Measurements from ENCODE around the gene EPN1.

DNA sequence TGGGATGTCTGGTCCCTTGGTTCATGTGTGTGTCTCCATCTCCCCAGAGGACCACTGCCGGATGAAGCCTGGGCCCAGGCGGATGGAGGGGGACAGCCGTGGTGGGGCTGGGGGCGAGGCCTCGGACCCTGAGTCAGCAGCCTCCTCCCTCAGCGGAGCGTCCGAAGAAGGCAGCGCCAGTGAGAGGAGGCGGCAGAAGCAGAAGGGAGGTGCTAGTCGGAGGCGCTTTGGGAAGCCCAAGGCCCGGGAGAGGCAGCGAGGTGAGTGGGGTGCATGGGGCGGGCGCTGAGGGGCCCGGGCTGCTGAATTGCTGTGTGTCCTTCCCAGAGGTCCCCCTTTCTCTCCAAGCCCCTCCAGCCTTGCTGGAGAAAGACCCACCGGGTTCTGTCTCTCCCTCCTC is 23.8 kb upstream of the EPN1 start:
- TF ChIP-seq POLR2A (IDR thresholded peaks at IDR 0.05; ENCODE audit: low read depth, low read length) (no peak), TAF1 (IDR thresholded peaks at IDR 0.05; ENCODE audit: low read depth, low read length) (no peak), POU2F2 (IDR thresholded peaks at IDR 0.05; ENCODE audit: low read depth, low read length) (no peak), POLR2AphosphoS5 (IDR thresholded peaks at IDR 0.05; ENCODE audit: low read depth, low read length) (no peak), PAX5 (IDR thresholded peaks at IDR 0.05; ENCODE audit: insufficient read depth, low read length, severe bottlenecking) (no peak), SPI1 (IDR thresholded peaks at IDR 0.05; ENCODE audit: low read depth, low read length) (no peak)
